Myocyte (in vitro differentiated cells): ENCODE measurements around the gene ZNF385D. TPM values are rescaled to one million over a fixed set of nuclear protein-coding genes. Genes with fewer than 3 reads are reported as not detected.
"Not testable (repeated sequence)": the region's sequence is repeated elsewhere in the genome, so short reads cannot be mapped to it uniquely, and the experiment has no call there.

ENCODE experiments used
- DNase-seq: peaks from one replicate; pipeline ENCODE4 v3.0.0-alpha.2; 2012; ENCODE audit warnings: low read depth
- total RNA-seq: library from RNA; depleted of rRNA; stranded (reverse); fragments of >200 nt; gene quantifications from 2 replicates; pipeline ENCODE4 v1.2.3, GENCODE V29; 2014

ZNF385D gene
- total RNA-seq, 1 donor from 2014 or later = 1.6 TPM

DNA sequence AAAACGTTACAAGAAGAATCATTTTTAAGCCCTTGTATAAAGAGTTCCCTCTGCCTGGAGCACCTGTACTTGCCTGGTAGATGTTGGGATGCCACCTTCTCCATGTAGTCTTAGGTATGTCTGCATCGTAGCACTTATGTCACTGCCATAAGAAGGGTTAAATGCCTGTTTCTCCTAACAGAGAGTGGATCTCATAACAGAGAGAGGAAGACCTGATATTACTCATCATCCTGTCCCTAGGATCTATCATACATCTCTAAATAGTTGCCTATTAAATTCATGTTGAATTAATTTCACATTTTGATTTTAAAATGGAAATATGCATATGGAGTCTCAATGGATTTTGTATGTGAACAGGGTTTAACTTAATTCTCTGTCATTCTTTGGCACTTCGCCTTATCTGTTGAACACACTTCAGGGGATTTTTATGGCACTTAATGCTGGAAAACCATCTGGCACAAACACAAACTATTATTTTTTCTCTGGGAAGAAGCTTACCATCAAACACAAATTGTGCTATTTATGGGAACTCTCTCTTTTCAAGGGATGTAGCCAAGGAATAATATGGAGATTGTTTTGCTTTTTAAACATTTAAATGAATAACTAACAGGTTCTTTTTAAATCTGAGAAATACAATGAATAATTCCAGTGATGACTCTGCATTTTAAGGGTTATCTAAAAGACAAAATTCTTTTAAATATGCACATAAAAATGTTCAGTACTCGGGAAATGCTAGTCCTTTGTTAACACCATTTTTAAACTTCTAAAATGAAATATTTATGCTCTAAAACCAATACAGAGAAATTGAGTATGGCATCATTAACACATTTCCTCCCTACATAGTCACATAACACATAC is 230.7 kb downstream of the ZNF385D start:
- no peak for DNase-seq

GRCh38 chr3:21517184-21517583 is 233.8 kb downstream of the ZNF385D start:
- no peak for DNase-seq

DNA sequence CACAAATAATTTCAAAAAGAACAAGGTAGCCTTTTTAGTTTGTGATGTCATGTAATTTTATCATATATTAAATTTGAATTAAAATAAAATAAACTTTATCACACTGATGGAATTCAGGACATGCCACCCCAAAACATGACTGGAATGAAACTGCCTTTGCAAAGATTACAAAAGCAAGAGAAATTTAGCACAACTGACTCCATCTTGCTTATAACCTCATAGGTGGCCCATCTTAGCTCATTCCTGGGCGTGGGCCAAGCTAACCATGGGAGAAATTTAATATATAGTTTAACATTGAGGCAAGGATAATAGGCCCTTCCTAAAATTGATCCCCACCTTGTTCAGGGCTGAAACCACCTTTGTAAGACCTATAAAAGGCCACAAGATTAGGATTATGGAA is 235.6 kb downstream of the ZNF385D start:
- DNase-seq = no peak

DNA sequence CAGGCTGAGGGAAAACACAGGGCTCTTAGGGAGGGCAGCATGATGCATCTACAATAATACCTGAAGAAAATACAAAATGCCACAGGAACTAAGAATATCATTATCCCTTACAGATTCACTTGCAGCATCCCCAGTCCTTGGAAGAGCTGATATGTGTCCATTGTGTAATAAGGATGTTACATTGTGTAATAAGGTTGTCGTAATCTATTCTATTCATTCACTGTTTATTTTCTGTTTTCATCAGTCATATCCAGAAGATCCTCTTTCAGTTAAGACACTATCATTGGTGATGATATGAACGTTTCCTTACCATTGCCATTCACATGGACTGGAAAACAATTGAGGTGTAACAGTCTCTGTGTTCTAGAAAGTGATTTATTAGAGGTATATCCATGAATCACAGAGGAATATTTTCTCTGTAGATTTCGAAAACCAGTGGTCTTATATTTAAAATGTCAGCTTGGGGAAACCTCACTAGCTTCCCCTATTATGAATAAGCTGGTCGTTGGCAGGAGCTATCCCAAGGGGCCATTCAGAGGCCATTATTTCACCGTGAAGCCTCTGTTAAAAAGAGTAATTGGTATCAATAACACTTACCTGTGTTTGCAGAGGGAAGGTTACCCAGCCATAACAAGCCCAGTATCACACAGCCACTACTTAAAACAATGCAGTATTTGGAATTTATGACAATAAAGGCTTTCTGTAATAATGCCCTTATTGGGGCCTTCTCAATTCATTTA is 241.1 kb downstream of the ZNF385D start:
- no peak for DNase-seq

- no peak for DNase-seq
Measured at GRCh38 chr3:21508246-21508645, 242.8 kb downstream of the ZNF385D start.

- DNase-seq = no peak
Measured at GRCh38 chr3:21505711-21506460, 245.1 kb downstream of the ZNF385D start.

- no peak for DNase-seq
Measured at GRCh38 chr3:21502656-21503055, 248.4 kb downstream of the ZNF385D start.

DNA sequence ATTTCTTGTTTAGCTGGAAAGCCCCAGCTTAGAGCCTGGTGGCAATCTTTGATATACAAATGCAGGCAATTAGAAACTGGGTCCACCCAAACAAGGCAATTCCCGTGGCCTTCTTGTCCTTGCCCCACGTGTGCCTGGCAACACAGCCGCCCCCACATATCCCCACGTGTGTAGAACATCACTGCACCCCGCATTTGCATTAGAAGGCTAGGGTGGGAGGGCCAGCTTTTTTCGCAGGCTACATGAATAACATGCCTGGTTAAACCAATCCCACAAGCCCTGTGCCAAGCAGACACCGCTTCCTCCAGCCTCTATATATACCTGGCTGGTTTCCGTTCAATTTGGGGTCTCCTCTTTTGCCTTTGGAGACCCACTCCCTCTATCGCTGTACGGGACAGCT is 250.2 kb downstream of the ZNF385D start:
- DNase-seq = no peak

DNA sequence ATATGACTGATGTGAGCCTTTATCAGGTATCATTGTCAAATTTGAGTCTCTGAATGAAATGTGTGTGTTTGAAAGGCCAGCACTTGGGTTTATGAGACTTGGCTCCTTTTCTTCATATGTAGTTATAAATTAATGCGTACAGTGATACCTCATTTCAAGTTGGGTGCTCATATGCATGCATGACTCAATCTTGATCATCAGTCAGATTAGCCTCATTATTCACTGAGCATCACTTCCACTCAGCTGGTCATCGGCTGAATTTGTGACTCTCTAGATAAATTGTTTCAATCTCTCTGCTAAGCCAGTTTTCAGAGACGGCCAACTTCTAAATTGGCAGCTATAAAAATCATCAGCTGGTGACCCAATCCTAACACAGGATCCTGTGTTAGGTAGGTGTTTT is 260.3 kb downstream of the ZNF385D start:
- not testable (repeated sequence) for DNase-seq

- no peak for DNase-seq
Measured at GRCh38 chr3:21487520-21487919, 263.5 kb downstream of the ZNF385D start.

GRCh38 chr3:21486024-21486935 is 264.7 kb downstream of the ZNF385D start:
- not testable (repeated sequence) for DNase-seq

- no peak for DNase-seq
Measured at GRCh38 chr3:21484828-21485144, 266.2 kb downstream of the ZNF385D start.

GRCh38 chr3:21484057-21484827 is 266.8 kb downstream of the ZNF385D start:
- DNase-seq = peak; percentile 80

DNA sequence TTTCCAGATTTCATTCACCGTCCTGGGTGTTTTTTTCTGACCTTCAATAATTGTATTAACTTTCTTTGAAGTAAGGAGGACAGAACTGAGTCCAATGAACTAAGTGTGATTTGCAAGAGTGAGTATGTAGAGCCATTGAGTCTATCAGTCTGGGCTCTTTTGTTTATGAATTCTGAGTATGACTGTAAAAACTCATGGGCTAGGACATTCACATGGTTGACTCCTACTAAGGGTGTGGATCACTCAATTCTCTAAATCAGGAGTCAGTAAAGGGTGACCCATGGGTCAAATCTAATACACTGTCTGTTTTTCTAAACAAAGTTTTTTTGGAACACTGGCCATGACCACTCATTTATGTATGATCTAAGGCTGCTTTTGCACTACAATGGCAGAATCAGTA is 269.0 kb downstream of the ZNF385D start:
- no peak for DNase-seq

DNA sequence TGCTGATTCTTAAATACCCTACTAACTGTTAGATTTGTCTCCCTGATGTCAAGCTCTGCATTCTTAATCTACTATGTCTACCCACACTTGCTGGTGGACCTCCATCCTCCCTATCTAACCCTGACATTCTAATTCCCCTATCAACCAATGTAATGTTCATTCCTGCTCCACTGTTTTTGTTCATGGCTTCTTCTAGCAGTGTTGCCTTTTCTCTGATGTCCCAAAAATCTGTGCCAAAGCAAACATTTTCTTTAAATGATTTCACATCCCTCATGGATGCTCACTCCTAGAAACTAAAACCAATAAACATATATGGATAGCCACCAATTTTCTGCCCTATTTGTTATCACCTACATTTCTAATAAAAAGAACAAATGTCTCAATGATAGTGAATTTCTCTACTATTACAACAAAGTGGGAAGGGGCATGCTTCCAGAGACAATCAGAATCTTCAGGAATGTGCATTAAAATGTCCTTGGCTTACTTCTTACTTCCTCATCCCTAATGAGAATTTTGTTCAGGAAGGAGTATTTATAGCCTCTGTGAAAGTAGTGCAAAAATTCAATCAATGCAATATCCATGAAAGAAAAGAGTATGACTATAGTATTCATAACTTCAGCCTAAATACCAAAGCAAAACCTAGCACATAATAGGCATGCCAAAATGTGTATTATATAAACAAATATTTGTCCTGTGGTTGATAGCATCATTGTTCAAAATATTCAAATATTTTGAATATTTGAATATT is 273.3 kb downstream of the ZNF385D start:
- no peak for DNase-seq

GRCh38 chr3:21466476-21466875 is 284.5 kb downstream of the ZNF385D start:
- no peak for DNase-seq

GRCh38 chr3:21464746-21465145 is 286.3 kb downstream of the ZNF385D start:
- no peak for DNase-seq

DNA sequence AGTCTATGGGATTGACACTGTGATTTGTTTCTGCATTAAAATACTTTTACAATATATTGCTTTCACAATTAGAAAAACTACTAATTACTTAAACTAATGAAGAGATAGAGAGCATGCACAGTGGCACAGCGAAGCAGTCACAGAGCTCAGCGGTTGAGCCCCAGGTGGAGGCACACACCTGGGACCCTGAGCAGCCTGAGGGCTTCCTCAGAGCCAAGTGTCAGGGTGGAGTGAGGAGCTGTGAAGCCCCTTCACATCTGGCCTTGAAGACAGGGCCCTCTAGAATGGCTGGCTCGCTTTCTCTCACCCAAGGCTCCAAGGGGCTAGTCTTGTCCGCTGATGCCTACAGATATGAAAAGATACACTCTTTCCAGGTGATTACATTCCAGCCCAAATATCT is 287.7 kb downstream of the ZNF385D start:
- DNase-seq = no peak

DNA sequence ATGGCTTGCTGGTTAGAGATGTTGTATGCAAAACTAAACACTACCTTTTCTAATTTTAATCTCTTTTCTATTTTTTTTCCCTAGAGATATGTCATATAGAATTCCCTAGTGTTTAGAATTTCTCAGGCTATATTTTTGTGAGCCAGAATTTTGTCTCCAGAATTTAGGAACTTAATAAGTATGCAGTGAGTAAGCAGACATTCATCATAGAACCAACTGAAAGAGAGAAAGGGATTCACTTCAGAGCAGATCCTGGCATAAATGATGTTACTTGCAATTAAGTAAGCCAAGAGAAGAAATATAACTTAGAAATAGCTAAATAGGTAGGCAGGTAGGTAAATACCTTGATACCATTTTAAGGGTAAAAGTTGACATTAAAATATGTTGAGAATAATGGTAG is 288.9 kb downstream of the ZNF385D start:
- no peak for DNase-seq
